ENCODE results near the gene SCP2.

SCP2 gene

DNA sequence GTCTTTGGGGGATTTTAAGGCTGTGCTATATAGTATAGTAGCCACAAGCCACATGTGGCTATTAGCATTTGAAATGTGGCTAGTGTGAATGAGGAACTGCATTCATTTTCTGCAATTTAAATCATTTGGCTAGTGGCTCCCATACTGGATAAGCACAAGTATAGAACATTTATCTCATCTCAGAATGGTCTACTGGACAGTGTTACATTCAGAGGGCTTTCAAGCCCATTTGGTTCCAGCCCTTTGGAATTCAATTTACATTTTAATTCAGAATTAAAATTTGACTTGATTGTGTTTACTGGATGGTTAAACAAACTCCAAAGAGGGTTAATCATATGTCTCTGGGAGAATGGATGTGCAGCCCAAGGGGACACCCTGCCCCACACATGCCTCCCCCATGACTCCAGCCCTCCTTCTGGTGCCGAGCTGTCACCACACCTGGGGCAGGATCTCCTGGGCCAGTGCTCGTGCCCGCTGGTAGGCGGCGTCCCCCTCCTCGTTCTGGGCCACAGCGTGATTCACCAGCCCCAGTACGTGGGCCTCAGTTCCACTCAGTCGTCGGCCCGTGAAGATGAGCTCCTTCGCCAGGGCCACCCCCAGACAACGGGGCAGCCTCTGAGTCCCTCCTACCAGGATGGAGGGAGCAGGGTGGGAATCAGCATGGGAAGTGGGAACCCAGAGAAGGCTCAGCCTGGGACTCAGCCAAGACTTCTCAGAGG, 22.7 kb upstream of the SCP2 start:
- H3K14ac ChIP-seq (ENCODE audit: low read length in 2 of 2) = no peak overlapping the region
- DNase-seq = no peak
- H3K4me1 ChIP-seq (ENCODE audit: control insufficient read depth, insufficient read depth, low read depth, low read length) = peaks cover 7% of the 10 kb centered on the region
- H2AK5ac ChIP-seq (ENCODE audit: low read length, severe bottlenecking) = no peak overlapping the region
- H2BK5ac ChIP-seq (ENCODE audit: low read depth, low read length, poor library complexity, severe bottlenecking) = no peak overlapping the region
- H3K4me2 ChIP-seq (ENCODE audit: low read length, poor library complexity, severe bottlenecking) = no peak overlapping the region
- H2BK12ac ChIP-seq (ENCODE audit: low read length in 2 of 2) = no peak overlapping the region
- no peak overlapping the region for H2AFZ ChIP-seq (ENCODE audit: low read depth, low read length)
- no peak overlapping the region for H3K9ac ChIP-seq (ENCODE audit: low read length)
- no peak overlapping the region for H2BK15ac ChIP-seq (ENCODE audit: low read depth, poor library complexity, severe bottlenecking)
- no peaks in the 10 kb centered on the region for H3K27me3 ChIP-seq (ENCODE audit: control insufficient read depth in 1 of 2, insufficient read depth in 1 of 2, low read length in 2 of 2)
- H3K4me3 ChIP-seq (ENCODE audit: insufficient read depth in 1 of 2, low read depth in 1 of 2, low read length in 2 of 2) = no peak overlapping the region
- H3K27ac ChIP-seq (ENCODE audit: low read length, poor library complexity, severe bottlenecking) = no peak overlapping the region
- H3K36me3 ChIP-seq (ENCODE audit: control insufficient read depth in 1 of 2, insufficient read depth in 2 of 2, low read depth in 1 of 2, low read length in 2 of 2) = peaks cover 7 to 17% of the 10 kb centered on the region in 2 experiments
- 91% methylated on average over 13 of the region's 13 CpGs for WGBS
- peak overlapping the region; percentile 3 for H4K8ac ChIP-seq (ENCODE audit: low read length)
- peaks cover 4% of the 10 kb centered on the region for H3K79me1 ChIP-seq (replicated peaks; ENCODE audit: low read length, poor library complexity, severe bottlenecking)
- H3K4ac ChIP-seq (ENCODE audit: low read depth in 1 of 2, low read length in 2 of 2) = no peak overlapping the region
- H3K23ac ChIP-seq (ENCODE audit: low read length in 2 of 2) = no peak overlapping the region
- H4K91ac ChIP-seq (ENCODE audit: low read length) = peak overlapping the region; percentile 57
- H2BK120ac ChIP-seq (ENCODE audit: low read depth, low read length) = peak overlapping the region; percentile 39
- no peaks in the 10 kb centered on the region for H3K9me3 ChIP-seq (ENCODE audit: control insufficient read depth, low read length)
- H3K18ac ChIP-seq (ENCODE audit: low read depth in 1 of 2, low read length in 2 of 2) = peak overlapping the region in 1 of 2 experiments; percentile 67

DNA sequence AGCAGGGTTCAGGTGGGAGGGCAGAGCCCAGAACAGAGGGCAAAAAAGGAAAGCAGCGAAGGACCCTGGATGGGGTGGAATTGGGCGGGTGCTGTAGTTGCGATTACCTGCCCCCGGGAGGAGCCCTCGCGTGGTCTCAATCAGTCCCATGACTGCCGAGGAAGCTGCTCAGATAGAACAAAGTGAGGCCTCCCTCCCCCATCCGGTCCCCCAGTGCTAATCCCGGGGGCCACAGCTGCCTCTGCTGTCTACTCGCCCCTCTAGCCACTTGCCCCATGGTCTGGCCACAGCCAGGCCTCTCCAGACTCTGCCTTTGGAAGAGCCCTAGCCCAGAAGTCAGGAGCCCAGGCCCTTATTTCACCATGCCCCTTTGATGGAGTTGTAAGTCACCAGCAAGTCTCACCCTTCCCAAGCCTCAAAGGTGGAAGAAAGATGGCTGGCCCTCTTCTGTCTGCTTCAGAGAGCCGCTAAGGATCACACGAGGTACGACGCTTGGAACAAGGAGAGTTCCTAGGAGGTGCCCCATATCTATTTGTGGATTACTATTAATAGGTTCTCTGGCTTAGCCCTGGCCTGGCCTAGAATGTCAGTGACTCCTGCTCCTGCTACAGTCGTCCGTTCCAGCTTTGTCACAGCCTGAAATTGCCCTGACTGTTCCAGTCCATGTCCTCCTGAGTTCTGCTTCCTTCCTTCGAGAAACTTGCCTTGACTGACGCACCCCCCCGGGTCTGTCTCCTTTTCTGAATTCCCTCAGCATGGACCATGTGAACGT, 22.0 kb upstream of the SCP2 start:
- H2BK120ac ChIP-seq (ENCODE audit: low read depth, low read length) = peak overlapping the region; percentile 39
- no peak overlapping the region for H3K14ac ChIP-seq (ENCODE audit: low read length in 2 of 2)
- H2AK5ac ChIP-seq (ENCODE audit: low read length, severe bottlenecking) = no peak overlapping the region
- no peaks in the 10 kb centered on the region for H3K9me3 ChIP-seq (ENCODE audit: control insufficient read depth, low read length)
- no peak overlapping the region for H3K23ac ChIP-seq (ENCODE audit: low read length in 2 of 2)
- H3K27me3 ChIP-seq (ENCODE audit: control insufficient read depth in 1 of 2, insufficient read depth in 1 of 2, low read length in 2 of 2) = no peaks in the 10 kb centered on the region
- H3K27ac ChIP-seq (ENCODE audit: low read length, poor library complexity, severe bottlenecking) = no peak overlapping the region
- no peak overlapping the region for H2BK15ac ChIP-seq (ENCODE audit: low read depth, poor library complexity, severe bottlenecking)
- H3K36me3 ChIP-seq (ENCODE audit: control insufficient read depth in 1 of 2, insufficient read depth in 2 of 2, low read depth in 1 of 2, low read length in 2 of 2) = peaks cover 7 to 17% of the 10 kb centered on the region in 2 experiments
- H4K91ac ChIP-seq (ENCODE audit: low read length) = no peak overlapping the region
- no peak overlapping the region for H3K4me2 ChIP-seq (ENCODE audit: low read length, poor library complexity, severe bottlenecking)
- DNase-seq = no peak
- H4K8ac ChIP-seq (ENCODE audit: low read length) = no peak overlapping the region
- H3K4me3 ChIP-seq (ENCODE audit: insufficient read depth in 1 of 2, low read depth in 1 of 2, low read length in 2 of 2) = no peak overlapping the region
- H2BK5ac ChIP-seq (ENCODE audit: low read depth, low read length, poor library complexity, severe bottlenecking) = no peak overlapping the region
- no peak overlapping the region for H3K18ac ChIP-seq (ENCODE audit: low read depth in 1 of 2, low read length in 2 of 2)
- no peak overlapping the region for H2BK12ac ChIP-seq (ENCODE audit: low read length in 2 of 2)
- no peak overlapping the region for H3K9ac ChIP-seq (ENCODE audit: low read length)
- 71% methylated on average over 20 of the region's 20 CpGs for WGBS
- H3K4ac ChIP-seq (ENCODE audit: low read depth in 1 of 2, low read length in 2 of 2) = no peak overlapping the region
- peaks cover 3% of the 10 kb centered on the region for H3K4me1 ChIP-seq (ENCODE audit: control insufficient read depth, insufficient read depth, low read depth, low read length)
- H2AFZ ChIP-seq (ENCODE audit: low read depth, low read length) = no peak overlapping the region
- H3K79me1 ChIP-seq (replicated peaks; ENCODE audit: low read length, poor library complexity, severe bottlenecking) = peaks cover 4% of the 10 kb centered on the region

DNA sequence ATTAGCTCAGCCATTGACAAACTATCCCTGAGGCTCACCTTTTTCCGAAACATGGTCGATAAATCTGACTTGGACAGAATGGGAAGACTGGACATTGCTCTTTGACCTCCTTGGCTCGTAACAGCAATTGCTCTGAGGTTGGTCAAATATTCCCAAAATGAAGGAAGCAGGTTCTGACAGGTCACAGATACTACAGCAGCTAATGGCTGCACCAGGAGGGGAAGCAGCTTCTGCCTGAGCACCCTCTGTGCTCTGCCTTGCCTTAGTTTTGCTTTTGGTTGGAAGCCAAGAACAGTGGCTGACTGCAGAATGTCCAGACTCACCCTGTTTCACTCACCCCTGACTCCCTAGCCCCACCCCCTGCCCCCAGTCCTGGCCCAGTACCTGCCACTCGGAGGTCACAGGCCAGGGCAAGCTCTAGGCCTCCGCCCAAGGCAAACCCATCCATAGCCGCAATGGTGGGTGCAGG, 20.9 kb upstream of the SCP2 start:
- Histone ChIP-seq H2AFZ (ENCODE audit: low read depth, low read length) (no peak overlapping the region), H3K4ac (ENCODE audit: low read depth in 1 of 2, low read length in 2 of 2) (no peak overlapping the region), H3K36me3 (ENCODE audit: control insufficient read depth in 1 of 2, insufficient read depth in 2 of 2, low read depth in 1 of 2, low read length in 2 of 2) (peaks cover 8 to 17% of the 10 kb centered on the region in 2 experiments), H3K18ac (ENCODE audit: low read depth in 1 of 2, low read length in 2 of 2) (no peak overlapping the region), H3K23ac (ENCODE audit: low read length in 2 of 2) (no peak overlapping the region), H3K14ac (ENCODE audit: low read length in 2 of 2) (no peak overlapping the region), H2BK120ac (ENCODE audit: low read depth, low read length) (no peak overlapping the region), H3K27me3 (ENCODE audit: control insufficient read depth in 1 of 2, insufficient read depth in 1 of 2, low read length in 2 of 2) (no peaks in the 10 kb centered on the region), H4K8ac (ENCODE audit: low read length) (no peak overlapping the region), H3K4me1 (ENCODE audit: control insufficient read depth, insufficient read depth, low read depth, low read length) (peaks cover 3% of the 10 kb centered on the region), H2AK5ac (ENCODE audit: low read length, severe bottlenecking) (no peak overlapping the region), H3K4me3 (ENCODE audit: insufficient read depth in 1 of 2, low read depth in 1 of 2, low read length in 2 of 2) (no peak overlapping the region), H2BK12ac (ENCODE audit: low read length in 2 of 2) (no peak overlapping the region), H3K79me1 (replicated peaks; ENCODE audit: low read length, poor library complexity, severe bottlenecking) (peaks cover 4% of the 10 kb centered on the region), H3K27ac (ENCODE audit: low read length, poor library complexity, severe bottlenecking) (no peak overlapping the region), H2BK5ac (ENCODE audit: low read depth, low read length, poor library complexity, severe bottlenecking) (no peak overlapping the region), H2BK15ac (ENCODE audit: low read depth, poor library complexity, severe bottlenecking) (no peak overlapping the region), H3K9ac (ENCODE audit: low read length) (no peak overlapping the region), H3K4me2 (ENCODE audit: low read length, poor library complexity, severe bottlenecking) (no peak overlapping the region), H4K91ac (ENCODE audit: low read length) (no peak overlapping the region), H3K9me3 (ENCODE audit: control insufficient read depth, low read length) (no peaks in the 10 kb centered on the region)
- no peak for DNase-seq
- 96% methylated on average over 6 of the region's 6 CpGs for WGBS

DNA sequence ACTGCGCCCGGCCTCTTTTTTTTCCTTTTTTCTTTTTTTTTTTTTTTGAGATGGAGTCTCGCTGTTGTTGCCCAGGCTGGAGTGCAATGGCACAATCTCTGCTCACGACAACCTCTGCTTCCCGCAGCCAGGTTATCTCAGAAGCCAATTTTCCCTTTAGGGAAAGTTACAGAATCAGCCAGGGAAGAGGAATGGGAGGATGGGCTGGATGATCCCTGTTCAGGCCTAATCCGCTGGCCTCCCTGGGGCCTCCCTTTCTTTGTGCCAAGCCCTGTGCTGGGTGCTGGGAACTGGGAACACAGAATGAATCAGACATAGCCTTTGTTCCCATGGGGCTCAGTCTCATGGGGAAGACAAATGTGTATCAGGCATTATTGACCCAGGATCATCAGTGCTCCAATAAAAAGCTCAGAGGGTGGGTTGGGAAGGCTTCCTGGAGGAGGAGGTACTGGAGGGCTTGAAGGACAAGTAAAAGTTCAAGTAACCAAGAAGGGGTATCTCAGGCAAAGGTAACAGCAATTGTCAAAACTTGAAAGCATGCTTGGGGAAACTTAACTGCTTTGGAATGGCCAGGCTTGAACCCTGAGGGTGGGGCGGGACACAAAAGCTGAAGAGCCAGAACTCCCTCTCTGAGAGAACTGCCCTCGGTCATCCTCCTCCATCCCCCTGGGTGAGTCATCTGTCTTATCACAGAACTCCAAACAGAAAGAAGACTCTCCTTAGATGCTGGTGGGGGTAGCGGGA, 19.8 kb upstream of the SCP2 start:
- H3K36me3 ChIP-seq (ENCODE audit: control insufficient read depth in 1 of 2, insufficient read depth in 2 of 2, low read depth in 1 of 2, low read length in 2 of 2) = peaks cover 11 to 21% of the 10 kb centered on the region in 2 experiments
- H2BK15ac ChIP-seq (ENCODE audit: low read depth, poor library complexity, severe bottlenecking) = no peak overlapping the region
- peaks cover 3% of the 10 kb centered on the region for H3K4me1 ChIP-seq (ENCODE audit: control insufficient read depth, insufficient read depth, low read depth, low read length)
- no peak overlapping the region for H3K27ac ChIP-seq (ENCODE audit: low read length, poor library complexity, severe bottlenecking)
- no peak overlapping the region for H3K4me3 ChIP-seq (ENCODE audit: insufficient read depth in 1 of 2, low read depth in 1 of 2, low read length in 2 of 2)
- H3K27me3 ChIP-seq (ENCODE audit: control insufficient read depth in 1 of 2, insufficient read depth in 1 of 2, low read length in 2 of 2) = no peaks in the 10 kb centered on the region
- H3K14ac ChIP-seq (ENCODE audit: low read length in 2 of 2) = no peak overlapping the region
- 86% methylated on average over 9 of the region's 9 CpGs for WGBS
- peaks cover 4% of the 10 kb centered on the region for H3K79me1 ChIP-seq (replicated peaks; ENCODE audit: low read length, poor library complexity, severe bottlenecking)
- H4K91ac ChIP-seq (ENCODE audit: low read length) = no peak overlapping the region
- H4K8ac ChIP-seq (ENCODE audit: low read length) = no peak overlapping the region
- DNase-seq = no peak
- no peak overlapping the region for H2AFZ ChIP-seq (ENCODE audit: low read depth, low read length)
- no peak overlapping the region for H2BK120ac ChIP-seq (ENCODE audit: low read depth, low read length)
- H3K4me2 ChIP-seq (ENCODE audit: low read length, poor library complexity, severe bottlenecking) = no peak overlapping the region
- H3K18ac ChIP-seq (ENCODE audit: low read depth in 1 of 2, low read length in 2 of 2) = no peak overlapping the region
- H3K4ac ChIP-seq (ENCODE audit: low read depth in 1 of 2, low read length in 2 of 2) = no peak overlapping the region
- no peak overlapping the region for H2BK12ac ChIP-seq (ENCODE audit: low read length in 2 of 2)
- no peak overlapping the region for H2AK5ac ChIP-seq (ENCODE audit: low read length, severe bottlenecking)
- H3K9me3 ChIP-seq (ENCODE audit: control insufficient read depth, low read length) = no peaks in the 10 kb centered on the region
- H3K23ac ChIP-seq (ENCODE audit: low read length in 2 of 2) = no peak overlapping the region
- H2BK5ac ChIP-seq (ENCODE audit: low read depth, low read length, poor library complexity, severe bottlenecking) = no peak overlapping the region
- H3K9ac ChIP-seq (ENCODE audit: low read length) = no peak overlapping the region

Measured in mesenchymal stem cell (in vitro differentiated cells and primary cell).